Calu3 (cell line): Measurements from ENCODE around the gene CD36. TPM values are rescaled to one million over a fixed set of nuclear protein-coding genes. Genes with fewer than 3 reads are reported as not detected.
A peak's percentile ranks its signal among the peaks of the same experiment; 100 is the strongest.

ENCODE experiments used
- BruUV-seq: library from RNA; stranded (reverse); fragments of 400-500 nt; replicated peaks from 2 replicates; lab custom pipeline; 2021; lab: Mats Ljungman, UMichigan
- CTCF ChIA-PET: fragments of 300-600 bp; sonication (Branson Sonifier 250); formaldehyde crosslinking; loops from one replicate; lab custom pipeline; 2022; ENCODE audit warnings: antibody characterized with exemption; lab: Charles Lee
- DNase-seq: peaks from one replicate; pipeline ENCODE4 v3.0.0; 2022
- H3K27ac Mint-ChIP-seq: one replicate; pipeline ENCODE4 v1.8.0; 2022; ENCODE audit warnings: mixed read lengths; ENCODE audit not compliant: unreplicated experiment
- H3K27me3 Mint-ChIP-seq: one replicate; pipeline ENCODE4 v1.8.0; 2022; ENCODE audit warnings: mixed read lengths; ENCODE audit not compliant: unreplicated experiment
- H3K36me3 Mint-ChIP-seq: one replicate; pipeline ENCODE4 v1.8.0; 2022; ENCODE audit warnings: mild to moderate bottlenecking, moderate library complexity, mixed read lengths; ENCODE audit not compliant: insufficient read depth, unreplicated experiment
- H3K4me1 Mint-ChIP-seq: one replicate; pipeline ENCODE4 v1.8.0; 2022; ENCODE audit warnings: mild to moderate bottlenecking, low read depth, mixed read lengths; ENCODE audit not compliant: unreplicated experiment
- H3K4me3 Mint-ChIP-seq: one replicate; pipeline ENCODE4 v1.8.0; 2022; ENCODE audit warnings: mild to moderate bottlenecking, low read depth, moderate library complexity, mixed read lengths; ENCODE audit not compliant: unreplicated experiment
- H3K9me3 Mint-ChIP-seq: one replicate; pipeline ENCODE4 v1.8.0; 2022; ENCODE audit warnings: low read depth, mixed read lengths; ENCODE audit not compliant: unreplicated experiment
- CTCF ChIP-seq: fragments of 200-600 bp; IDR thresholded peaks from one replicate; pipeline ENCODE4 v1.8.0; 2022; ENCODE audit warnings: antibody characterized with exemption; ENCODE audit not compliant: unreplicated experiment
- intact Hi-C: fragments of 100-400 bp; cut with micrococcal nuclease; formaldehyde crosslinking; loops from one replicate; pipeline ENCODE4 v1.10.0; 2022; ENCODE audit not compliant: unreplicated experiment
- total RNA-seq: library from RNA; stranded (reverse); gene quantifications from 2 replicates; pipeline ENCODE4 v1.2.3, GENCODE V29; 2022

The CD36 gene
- total RNA-seq, 1 experiment from 2014 or later = not detected

GRCh38 chr7:80642871-80643270, 4.4 kb downstream of the CD36 start:
- DNase-seq = no peak
- Mint-ChIP-seq H3K27me3 (no peaks in the 10 kb centered on the region), H3K4me3 (no peak overlapping the region), H3K36me3 (no peaks in the 10 kb centered on the region), H3K9me3 (no peaks in the 10 kb centered on the region), H3K4me1 (peaks cover 9% of the 10 kb centered on the region), H3K27ac (no peak overlapping the region)
- no peak for TF ChIP-seq CTCF
- intact Hi-C loops = no loop called here
- CTCF ChIA-PET = interaction anchor here (0.5 kb wide), 1 partner anchor 168 kb away, joined by 3 read pairs; no protein-coding TSS in a partner anchor
- BruUV-seq = no TSS peak

GRCh38 chr7:80643336-80643915, 5.0 kb downstream of the CD36 start:
- H3K4me1 Mint-ChIP-seq = peaks cover 9% of the 10 kb centered on the region
- no peak overlapping the region for H3K27ac Mint-ChIP-seq
- no TSS peak for BruUV-seq
- H3K4me3 Mint-ChIP-seq = no peak overlapping the region
- no peaks in the 10 kb centered on the region for H3K9me3 Mint-ChIP-seq
- H3K36me3 Mint-ChIP-seq = no peaks in the 10 kb centered on the region
- H3K27me3 Mint-ChIP-seq = no peaks in the 10 kb centered on the region
- intact Hi-C loops = no loop called here
- no peak for TF ChIP-seq CTCF
- CTCF ChIA-PET = interaction anchor here (0.5 kb wide), 1 partner anchor 168 kb away, joined by 3 read pairs; no protein-coding TSS in a partner anchor
- DNase-seq = no peak

GRCh38 chr7:80644054-80644453, 5.6 kb downstream of the CD36 start:
- intact Hi-C loops = no loop called here
- Mint-ChIP-seq H3K27ac (no peak overlapping the region), H3K9me3 (no peaks in the 10 kb centered on the region), H3K4me3 (no peak overlapping the region), H3K4me1 (peaks cover 9% of the 10 kb centered on the region), H3K27me3 (no peaks in the 10 kb centered on the region), H3K36me3 (no peaks in the 10 kb centered on the region)
- no TSS peak for BruUV-seq
- no peak for TF ChIP-seq CTCF
- no peak for DNase-seq
- CTCF ChIA-PET = no interaction called here

GRCh38 chr7:80646083-80646865, 7.8 kb downstream of the CD36 start:
- DNase-seq = no peak
- no TSS peak for BruUV-seq
- no peaks in the 10 kb centered on the region for H3K36me3 Mint-ChIP-seq
- CTCF ChIA-PET = no interaction called here
- TF ChIP-seq CTCF = no peak
- H3K4me1 Mint-ChIP-seq = peaks cover 9% of the 10 kb centered on the region
- intact Hi-C loops = no loop called here
- no peaks in the 10 kb centered on the region for H3K9me3 Mint-ChIP-seq
- no peak overlapping the region for H3K27ac Mint-ChIP-seq
- no peaks in the 10 kb centered on the region for H3K27me3 Mint-ChIP-seq
- peak overlapping the region; percentile 19 for H3K4me3 Mint-ChIP-seq
